Vagina (tissue), 2 donors: ENCODE measurements around the gene SUPT3H. TPM values are rescaled to one million over a fixed set of nuclear protein-coding genes. Genes with fewer than 3 reads are reported as not detected.

Source experiments
- DNase-seq, 2 donors: peaks; one replicate each; pipeline ENCODE4 v3.0.0-alpha.2; 2017; ENCODE audit errors: extremely low spot score in 2 of 2
- H3K27ac ChIP-seq: fragments of 200-600 bp; sonication (generic); one replicate; pipeline ENCODE4 v1.5.1; 2019
- H3K27me3 ChIP-seq: fragments of 200-600 bp; sonication (generic); one replicate; pipeline ENCODE4 v1.5.1; 2019
- H3K36me3 ChIP-seq, 2 donors: fragments of 200-600 bp; sonication (generic); one replicate each; pipeline ENCODE4 v1.5.1; 2017 to 2019
- H3K4me1 ChIP-seq: fragments of 200-600 bp; sonication (generic); one replicate; pipeline ENCODE4 v1.5.1; 2019
- H3K4me3 ChIP-seq, 2 donors: fragments of 200-600 bp; sonication (generic); 1 replicate in 1 of 2; 2 replicates in 1 of 2; pipeline ENCODE4 v1.5.1; 2016 to 2019
- H3K9me3 ChIP-seq: fragments of 200-600 bp; sonication (generic); one replicate; pipeline ENCODE4 v1.5.1; 2019
- CTCF ChIP-seq, 3 experiments: fragments of 450-650 bp in 2 of 3; fragments of 200-600 bp in 1 of 3; sonication (generic) in 1 of 3; IDR thresholded peaks; one replicate each; pipeline ENCODE4 v1.5.1; 2017 to 2019; ENCODE audit warnings: antibody characterized with exemption in 3 of 3, mild to moderate bottlenecking in 2 of 3, moderate library complexity in 2 of 3
- POLR2A ChIP-seq, 2 donors: fragments of 450-650 bp; IDR thresholded peaks; one replicate each; pipeline ENCODE4 v1.6.1; 2017; ENCODE audit warnings: antibody characterized with exemption in 2 of 2, mild to moderate bottlenecking in 2 of 2, moderate library complexity in 2 of 2
- POLR2AphosphoS5 ChIP-seq, 2 donors: sonication (generic); formaldehyde crosslinking; IDR thresholded peaks; one replicate each; pipeline ENCODE4 v1.9.0; 2017; ENCODE audit warnings: antibody characterized with exemption in 2 of 2, mild to moderate bottlenecking in 2 of 2, low read depth in 1 of 2; ENCODE audit not compliant: insufficient read depth in 1 of 2
- intact Hi-C: fragments of 100-400 bp; cut with DNase I; formaldehyde crosslinking; loops from one replicate; pipeline ENCODE4 v1.15.1; 2023
- total RNA-seq: library from RNA; depleted of rRNA; stranded (reverse); fragments of >200 nt; gene quantifications from one replicate; pipeline ENCODE4 v1.2.3, GENCODE V29; 2016

The SUPT3H gene
- total RNA-seq, 1 donor from 2014 or later = 4.2 TPM

- no peak for DNase-seq
- Histone ChIP-seq H3K4me3 (no peak overlapping the region), H3K27ac (no peak overlapping the region), H3K4me1 (no peaks in the 10 kb centered on the region), H3K27me3 (no peaks in the 10 kb centered on the region), H3K36me3 (no peaks in the 10 kb centered on the region), H3K9me3 (no peaks in the 10 kb centered on the region)
- TF ChIP-seq POLR2A (IDR thresholded peaks at IDR 0.05) (no peak), CTCF (IDR thresholded peaks at IDR 0.05) (no peak), POLR2AphosphoS5 (IDR thresholded peaks at IDR 0.05; ENCODE audit: insufficient read depth in 1 of 2, low read depth in 1 of 2) (no peak)
- intact Hi-C loops = no loop called here
These were observed 202.5 kb downstream of the SUPT3H start for GRCh38 chr6:45175272-45175671.

GRCh38 chr6:45174045-45174444 lies 203.7 kb downstream of the SUPT3H start:
- TF ChIP-seq POLR2AphosphoS5 (IDR thresholded peaks at IDR 0.05; ENCODE audit: insufficient read depth in 1 of 2, low read depth in 1 of 2) = no peak
- no peak for TF ChIP-seq CTCF (IDR thresholded peaks at IDR 0.05)
- TF ChIP-seq POLR2A (IDR thresholded peaks at IDR 0.05) = no peak
- H3K4me1 ChIP-seq = no peaks in the 10 kb centered on the region
- no peaks in the 10 kb centered on the region for H3K36me3 ChIP-seq
- H3K9me3 ChIP-seq = no peaks in the 10 kb centered on the region
- intact Hi-C loops = no loop called here
- no peak for DNase-seq
- H3K27ac ChIP-seq = no peak overlapping the region
- H3K4me3 ChIP-seq = no peak overlapping the region
- H3K27me3 ChIP-seq = no peaks in the 10 kb centered on the region

GRCh38 chr6:45171380-45171779 lies 206.4 kb downstream of the SUPT3H start:
- DNase-seq = no peak
- H3K27me3 ChIP-seq = no peaks in the 10 kb centered on the region
- no peaks in the 10 kb centered on the region for H3K9me3 ChIP-seq
- H3K27ac ChIP-seq = no peak overlapping the region
- H3K4me1 ChIP-seq = no peaks in the 10 kb centered on the region
- H3K36me3 ChIP-seq = no peaks in the 10 kb centered on the region
- no peak overlapping the region for H3K4me3 ChIP-seq
- TF ChIP-seq POLR2AphosphoS5 (IDR thresholded peaks at IDR 0.05; ENCODE audit: insufficient read depth in 1 of 2, low read depth in 1 of 2) = no peak
- TF ChIP-seq POLR2A (IDR thresholded peaks at IDR 0.05) = no peak
- no peak for TF ChIP-seq CTCF (IDR thresholded peaks at IDR 0.05)
- intact Hi-C loops = no loop called here

GRCh38 chr6:45170309-45170708 lies 207.4 kb downstream of the SUPT3H start:
- Histone ChIP-seq H3K9me3 (no peaks in the 10 kb centered on the region), H3K36me3 (no peaks in the 10 kb centered on the region), H3K27ac (no peak overlapping the region), H3K4me1 (no peaks in the 10 kb centered on the region), H3K27me3 (no peaks in the 10 kb centered on the region), H3K4me3 (no peak overlapping the region)
- no peak for DNase-seq
- intact Hi-C loops = no loop called here
- TF ChIP-seq POLR2AphosphoS5 (IDR thresholded peaks at IDR 0.05; ENCODE audit: insufficient read depth in 1 of 2, low read depth in 1 of 2) (no peak), CTCF (IDR thresholded peaks at IDR 0.05) (no peak), POLR2A (IDR thresholded peaks at IDR 0.05) (no peak)

GRCh38 chr6:45169815-45170214 lies 207.9 kb downstream of the SUPT3H start:
- Histone ChIP-seq H3K36me3 (no peaks in the 10 kb centered on the region), H3K4me1 (no peaks in the 10 kb centered on the region), H3K27me3 (no peaks in the 10 kb centered on the region), H3K4me3 (no peak overlapping the region), H3K27ac (no peak overlapping the region), H3K9me3 (no peaks in the 10 kb centered on the region)
- TF ChIP-seq POLR2A (IDR thresholded peaks at IDR 0.05) = no peak
- no peak for TF ChIP-seq POLR2AphosphoS5 (IDR thresholded peaks at IDR 0.05; ENCODE audit: insufficient read depth in 1 of 2, low read depth in 1 of 2)
- TF ChIP-seq CTCF (IDR thresholded peaks at IDR 0.05) = no peak
- no peak for DNase-seq
- intact Hi-C loops = no loop called here
